Measurements from ENCODE around the gene VEGFB. TPM values are rescaled to one million over a fixed set of nuclear protein-coding genes. Genes with fewer than 3 reads are reported as not detected.

VEGFB gene, protein sequence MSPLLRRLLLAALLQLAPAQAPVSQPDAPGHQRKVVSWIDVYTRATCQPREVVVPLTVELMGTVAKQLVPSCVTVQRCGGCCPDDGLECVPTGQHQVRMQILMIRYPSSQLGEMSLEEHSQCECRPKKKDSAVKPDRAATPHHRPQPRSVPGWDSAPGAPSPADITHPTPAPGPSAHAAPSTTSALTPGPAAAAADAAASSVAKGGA
- 6.1 and 14.7 TPM in 2 replicates for total RNA-seq

DNA sequence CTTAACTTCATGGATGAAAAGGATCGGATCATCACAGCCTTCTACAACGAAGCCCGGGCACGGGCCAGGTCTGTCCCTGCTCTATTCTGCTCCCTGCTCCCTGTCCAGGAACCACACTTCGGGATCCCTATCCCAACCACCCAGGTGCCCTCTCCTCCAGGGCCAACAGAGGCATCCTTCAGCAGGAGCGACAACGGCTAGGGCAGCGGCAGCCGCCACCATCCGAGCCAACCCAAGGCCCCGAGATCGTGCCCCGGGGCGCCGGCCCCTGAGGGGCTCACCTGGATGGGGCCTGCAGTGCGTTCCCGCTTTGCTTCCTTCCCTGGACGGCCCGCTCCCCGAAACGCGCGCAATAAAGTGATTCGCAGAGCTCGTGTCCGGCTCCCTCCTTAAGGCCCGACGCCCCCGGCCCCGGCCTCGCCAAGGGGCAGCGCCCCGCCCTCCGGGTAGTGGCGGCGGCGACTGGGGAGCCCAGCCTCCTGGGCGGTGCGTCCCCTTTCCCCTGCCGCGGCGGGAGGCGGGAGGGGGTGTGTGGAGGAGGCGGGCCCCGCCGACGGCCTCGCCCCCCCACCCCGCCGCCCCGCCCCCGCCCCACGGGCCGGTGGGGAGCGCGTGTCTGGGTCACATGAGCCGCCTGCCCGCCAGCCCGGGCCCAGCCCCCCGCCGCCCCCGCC, at the start of gene VEGFB:
Gene VEGFB, plus strand, starts transcription at position 672 of the 674 bp plus-strand sequence. CDS start 250 bp downstream, outside the sequence.
- DNase-seq (ENCODE audit: low read depth) = no peak

GRCh38 chr11:64185175-64185692, 49.1 kb upstream of the VEGFB start:
- peak; percentile 61 for DNase-seq (ENCODE audit: low read depth)

- peak; percentile 100 for DNase-seq (ENCODE audit: low read depth)
Observed at GRCh38 chr11:64185693-64186491, 48.5 kb upstream of the VEGFB start, which contains the start of gene STIP1. TSS of gene STIP1 (plus strand) at chr11:64186171. CDS start at chr11:64186262, 91 bp downstream.

DNA sequence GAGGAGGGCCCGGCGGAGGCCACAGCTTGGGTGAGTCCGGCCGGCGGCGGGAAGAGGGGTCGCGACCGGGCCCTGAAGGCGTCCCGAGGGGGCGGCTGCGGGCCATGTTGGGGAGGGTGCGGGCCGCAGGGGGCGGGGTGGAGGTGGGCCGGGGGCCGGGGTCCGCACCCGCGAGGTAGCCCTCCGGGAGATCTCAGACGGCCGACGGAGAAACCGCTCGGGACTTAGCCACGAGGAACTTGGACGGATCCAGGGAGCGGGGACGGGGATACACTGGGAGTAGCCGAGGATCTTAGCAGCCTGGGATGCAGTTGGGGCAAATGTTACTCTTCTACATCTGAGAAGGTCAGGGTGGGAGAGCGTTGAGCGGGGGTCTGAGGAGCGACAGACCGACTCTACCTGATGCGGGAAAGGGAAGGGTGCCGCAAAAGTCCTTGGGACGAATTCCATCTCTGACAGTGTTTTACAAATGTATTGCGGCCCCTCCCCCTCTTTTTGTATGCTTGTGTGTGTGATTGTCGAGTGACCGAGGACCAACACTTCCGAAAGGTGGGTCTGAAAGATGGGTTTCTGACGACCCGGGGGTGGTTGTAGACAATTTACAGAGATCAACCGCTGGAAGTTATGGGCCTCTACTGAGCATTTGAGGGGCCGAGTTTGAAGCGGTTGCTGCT, 47.8 kb upstream of the VEGFB start:
- no peak for DNase-seq (ENCODE audit: low read depth)

DNA sequence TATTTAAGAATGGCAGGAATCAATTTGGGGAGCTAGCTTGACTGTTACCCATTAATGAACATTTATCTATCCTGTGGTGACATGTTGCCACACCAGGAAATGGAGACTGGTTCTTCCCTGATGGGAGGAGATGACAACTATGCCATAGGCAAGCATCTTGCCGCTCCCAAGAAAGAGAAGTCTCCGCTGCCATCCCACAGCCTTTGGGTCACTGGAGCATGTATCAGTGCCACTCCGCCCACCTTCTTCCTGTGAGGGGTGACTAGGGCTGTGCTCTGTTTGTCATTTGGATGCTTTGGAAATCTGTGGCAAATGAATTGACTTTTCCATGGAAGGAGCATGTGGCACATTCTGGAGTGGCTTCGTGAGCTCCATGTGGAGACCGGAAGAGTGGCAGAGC, 42.0 kb upstream of the VEGFB start:
- no peak for DNase-seq (ENCODE audit: low read depth)

GRCh38 chr11:64196626-64197025, 37.8 kb upstream of the VEGFB start:
- DNase-seq (ENCODE audit: low read depth) = no peak

DNA sequence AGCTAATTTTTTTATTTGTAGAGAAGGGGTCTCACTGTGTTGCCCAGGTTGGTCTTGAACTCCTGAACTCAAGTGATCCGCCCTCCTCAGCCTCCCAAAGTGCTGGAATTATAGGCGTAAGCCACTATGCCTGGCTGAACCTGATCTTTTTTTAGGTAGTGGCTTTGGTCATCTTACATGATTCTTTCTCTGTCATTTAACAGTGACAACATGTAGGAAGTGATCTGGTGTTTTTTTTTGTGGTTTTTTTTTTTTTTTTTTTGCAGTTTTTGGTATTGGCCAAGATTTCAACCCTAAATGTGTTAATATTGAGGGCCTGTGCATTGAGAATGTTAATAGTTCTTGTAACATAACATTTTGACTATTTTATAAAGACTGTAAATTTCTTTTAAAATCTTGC, 35.9 kb upstream of the VEGFB start:
- DNase-seq (ENCODE audit: low read depth) = no peak

GRCh38 chr11:64201543-64201942, 32.8 kb upstream of the VEGFB start:
- DNase-seq (ENCODE audit: low read depth) = no peak

GRCh38 chr11:64202992-64203391, 31.4 kb upstream of the VEGFB start:
- no peak for DNase-seq (ENCODE audit: low read depth)

GRCh38 chr11:64203421-64204079, 30.8 kb upstream of the VEGFB start:
- no peak for DNase-seq (ENCODE audit: low read depth)

DNA sequence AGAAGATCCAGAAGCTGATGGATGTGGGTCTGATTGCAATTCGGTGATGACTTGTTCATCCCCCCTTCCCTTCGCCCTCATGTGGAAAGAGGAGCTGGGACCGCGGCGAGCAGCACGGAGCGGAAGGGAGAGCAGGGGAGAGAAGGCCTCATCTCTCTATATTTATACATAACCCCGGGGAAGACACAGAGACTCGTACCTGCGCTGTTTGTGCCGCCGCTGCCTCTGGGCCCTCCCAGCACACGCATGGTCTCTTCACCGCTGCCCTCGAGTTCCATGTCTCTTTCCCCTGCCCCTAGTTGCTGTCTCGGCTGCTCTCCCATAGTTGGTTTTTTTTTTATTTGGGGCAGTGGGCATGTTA, 30.3 kb upstream of the VEGFB start:
- no peak for DNase-seq (ENCODE audit: low read depth)

DNA sequence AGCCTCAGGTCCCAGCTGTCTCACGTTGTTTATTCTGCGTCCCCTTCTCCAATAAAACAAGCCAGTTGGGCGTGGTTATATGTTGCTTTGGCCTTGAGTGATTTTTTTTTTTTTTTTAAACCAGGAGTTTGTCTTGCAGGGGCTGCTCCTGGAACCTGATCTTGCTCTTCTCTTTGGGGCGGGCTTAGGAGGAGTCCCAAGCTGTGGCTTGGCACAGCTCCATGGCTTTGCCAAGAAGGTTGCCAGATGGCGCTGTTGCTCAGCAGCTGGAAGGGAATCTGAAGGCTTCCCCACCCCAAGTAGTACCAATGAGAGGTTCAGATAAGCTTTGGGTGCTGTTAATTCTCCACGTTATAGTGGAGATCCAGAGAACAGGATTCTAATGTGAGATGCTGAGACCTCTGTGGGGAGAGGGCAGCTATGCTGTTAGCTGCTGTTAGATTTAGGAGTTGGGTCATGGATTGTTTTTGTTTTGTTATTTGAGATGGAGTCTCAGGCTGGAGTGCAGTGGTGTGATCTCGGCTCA, 29.9 kb upstream of the VEGFB start:
- peak; percentile 85 for DNase-seq (ENCODE audit: low read depth)

GRCh38 chr11:64206457-64207255, 27.7 kb upstream of the VEGFB start, which contains the start of gene FERMT3:
TSS of gene FERMT3 (plus strand) at chr11:64206721. CDS start at chr11:64207365, 644 bp downstream.
- no peak for DNase-seq (ENCODE audit: low read depth)

GRCh38 chr11:64207256-64208085, 26.9 kb upstream of the VEGFB start:
- no peak for DNase-seq (ENCODE audit: low read depth)

DNA sequence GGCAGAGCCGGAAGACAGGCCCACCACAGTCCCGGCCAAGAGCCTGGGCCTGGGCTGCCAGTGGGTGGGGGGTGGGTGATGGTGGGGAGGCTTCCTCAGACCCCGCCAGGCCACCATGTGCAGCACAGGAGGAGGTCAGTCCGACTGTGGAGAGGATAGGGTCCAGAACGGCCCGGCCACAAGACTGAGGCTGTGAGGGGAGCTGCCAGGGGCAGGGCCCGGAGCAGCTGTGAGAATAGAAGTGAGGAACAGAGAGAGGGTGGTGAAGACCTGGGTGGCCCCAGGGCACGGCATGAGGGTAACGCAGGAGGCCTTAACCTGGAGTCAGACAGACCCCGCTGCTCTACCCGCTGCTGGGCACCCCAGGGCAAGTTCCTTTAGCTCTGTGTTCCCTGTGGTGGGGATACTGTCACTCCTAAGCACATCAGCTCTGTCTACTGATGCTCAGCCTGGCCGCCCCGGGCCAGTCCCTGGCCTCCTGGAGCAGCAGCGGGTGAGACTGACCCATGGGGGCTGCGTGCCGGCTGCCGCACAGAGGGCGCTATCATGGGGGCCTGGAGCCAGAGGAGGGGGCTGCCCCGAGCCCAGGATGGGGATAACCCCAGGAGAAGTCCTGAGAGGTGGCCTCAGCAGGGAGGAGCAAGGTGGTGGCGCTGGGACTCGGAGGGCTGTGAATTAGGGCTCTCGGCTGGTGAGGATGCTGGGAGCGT, 26.1 kb upstream of the VEGFB start:
- no peak for DNase-seq (ENCODE audit: low read depth)

- DNase-seq (ENCODE audit: low read depth) = no peak
Observed at GRCh38 chr11:64208796-64209562, 25.4 kb upstream of the VEGFB start.

DNA sequence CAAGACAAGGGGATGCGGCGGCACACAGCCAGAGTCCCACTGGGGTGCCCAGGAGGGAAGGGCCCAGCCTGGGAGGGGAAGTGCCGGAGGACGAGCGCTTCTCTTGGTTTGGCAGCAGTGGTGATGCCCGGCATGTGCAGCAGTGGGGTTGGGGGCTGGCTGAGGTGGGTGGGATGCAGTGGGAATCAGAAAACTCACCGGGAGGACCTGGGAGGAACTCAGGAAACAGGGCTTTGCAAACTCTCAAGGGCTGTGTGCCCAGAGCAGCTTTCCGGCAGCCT, 24.9 kb upstream of the VEGFB start:
- no peak for DNase-seq (ENCODE audit: low read depth)
